ENCODE results near the gene JAZF1. TPM values are rescaled to one million over a fixed set of nuclear protein-coding genes. Genes with fewer than 3 reads are reported as not detected.

JAZF1 gene
- total RNA-seq, 2 experiments from 2014 or later: 3.3 to 4.0 TPM

DNA sequence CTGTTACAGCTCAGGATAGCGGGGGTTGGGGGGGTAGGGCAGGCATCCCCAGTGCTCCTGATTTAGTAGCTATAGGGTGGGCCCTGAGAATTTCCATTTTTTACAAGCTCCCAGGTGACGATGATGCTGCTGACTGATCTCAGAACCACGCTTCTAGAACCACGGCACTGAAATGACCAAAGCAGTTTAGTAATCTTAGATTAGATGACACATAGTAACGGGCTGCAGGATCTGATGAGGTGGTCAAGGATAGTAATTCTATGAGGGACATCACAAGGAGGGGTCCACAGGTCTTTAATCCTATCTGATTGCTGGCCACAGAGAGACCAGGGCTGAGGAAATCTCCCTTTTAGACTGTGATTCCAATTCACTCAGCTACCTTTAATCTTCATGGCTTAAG, 167.2 kb downstream of the JAZF1 start:
- ChIA-PET POLR2A (interaction anchor here (0.6 kb wide), 1 partner anchor 17 kb away, joined by 3 read pairs; no protein-coding TSS in a partner anchor), CTCF (no interaction called here)
- Mint-ChIP-seq H3K27me3 (no peaks in the 10 kb centered on the region), H3K27ac (no peak overlapping the region), H3K4me1 (ENCODE audit: low read depth) (peaks cover 5% of the 10 kb centered on the region), H3K36me3 (ENCODE audit: low read depth) (peaks cover 5% of the 10 kb centered on the region), H3K9me3 (peaks cover 5% of the 10 kb centered on the region), H3K4me3 (no peak overlapping the region)
- ATAC-seq: no peak
- no peak for DNase-seq
- intact Hi-C loops (cut with micrococcal nuclease): no loop called here
- TF ChIP-seq, protein P1, sequence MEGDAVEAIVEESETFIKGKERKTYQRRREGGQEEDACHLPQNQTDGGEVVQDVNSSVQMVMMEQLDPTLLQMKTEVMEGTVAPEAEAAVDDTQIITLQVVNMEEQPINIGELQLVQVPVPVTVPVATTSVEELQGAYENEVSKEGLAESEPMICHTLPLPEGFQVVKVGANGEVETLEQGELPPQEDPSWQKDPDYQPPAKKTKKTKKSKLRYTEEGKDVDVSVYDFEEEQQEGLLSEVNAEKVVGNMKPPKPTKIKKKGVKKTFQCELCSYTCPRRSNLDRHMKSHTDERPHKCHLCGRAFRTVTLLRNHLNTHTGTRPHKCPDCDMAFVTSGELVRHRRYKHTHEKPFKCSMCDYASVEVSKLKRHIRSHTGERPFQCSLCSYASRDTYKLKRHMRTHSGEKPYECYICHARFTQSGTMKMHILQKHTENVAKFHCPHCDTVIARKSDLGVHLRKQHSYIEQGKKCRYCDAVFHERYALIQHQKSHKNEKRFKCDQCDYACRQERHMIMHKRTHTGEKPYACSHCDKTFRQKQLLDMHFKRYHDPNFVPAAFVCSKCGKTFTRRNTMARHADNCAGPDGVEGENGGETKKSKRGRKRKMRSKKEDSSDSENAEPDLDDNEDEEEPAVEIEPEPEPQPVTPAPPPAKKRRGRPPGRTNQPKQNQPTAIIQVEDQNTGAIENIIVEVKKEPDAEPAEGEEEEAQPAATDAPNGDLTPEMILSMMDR (IDR thresholded peaks at IDR 0.05): no peak

DNA sequence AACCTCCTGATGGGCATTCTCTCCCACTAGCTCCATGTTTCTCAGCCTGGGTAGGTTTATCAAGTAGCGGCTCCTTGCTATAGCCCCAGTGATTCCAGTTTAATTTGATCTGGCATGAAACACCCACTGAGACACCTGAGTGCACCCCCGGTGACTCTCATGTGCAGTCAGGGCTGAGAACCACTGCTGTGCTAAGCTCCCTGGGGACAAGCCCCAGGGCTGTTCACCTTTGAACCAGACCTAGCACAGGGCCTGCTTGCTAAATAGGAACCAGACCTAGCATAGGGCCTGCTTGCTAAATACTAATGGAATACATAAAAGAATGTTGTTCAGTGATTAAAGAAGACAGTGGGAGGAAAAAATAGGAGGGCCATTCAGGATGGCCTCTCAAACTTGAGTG, 167.6 kb downstream of the JAZF1 start:
- Mint-ChIP-seq H3K36me3 (ENCODE audit: low read depth) (peaks cover 5% of the 10 kb centered on the region), H3K27ac (no peak overlapping the region), H3K27me3 (no peaks in the 10 kb centered on the region), H3K9me3 (peaks cover 5% of the 10 kb centered on the region), H3K4me1 (ENCODE audit: low read depth) (peaks cover 2% of the 10 kb centered on the region), H3K4me3 (no peak overlapping the region)
- no peak for ATAC-seq
- intact Hi-C loops (cut with micrococcal nuclease): no loop called here
- DNase-seq: no peak
- ChIA-PET POLR2A (no interaction called here), CTCF (no interaction called here)
- TF ChIP-seq, protein P1 (IDR thresholded peaks at IDR 0.05): no peak

DNA sequence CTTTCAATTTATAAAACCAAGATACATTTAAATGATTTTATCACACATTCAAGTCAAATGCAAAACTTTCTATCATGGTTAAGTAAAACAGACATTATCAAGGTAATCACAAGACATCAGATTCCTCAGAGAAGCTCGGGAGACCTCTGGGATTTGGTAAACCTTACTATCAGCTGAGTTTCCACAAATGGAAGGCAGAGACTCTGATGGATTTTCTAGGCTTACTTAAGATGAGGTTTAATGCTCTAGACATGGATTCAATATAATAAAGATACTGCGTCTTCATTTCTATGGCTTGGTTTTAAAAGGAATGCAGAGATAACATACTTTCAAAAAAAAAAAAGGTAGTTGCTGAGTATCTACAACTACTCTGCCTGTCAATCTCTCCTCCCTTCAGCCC, 171.7 kb downstream of the JAZF1 start:
- H3K36me3 Mint-ChIP-seq (ENCODE audit: low read depth): no peaks in the 10 kb centered on the region
- H3K4me1 Mint-ChIP-seq (ENCODE audit: low read depth): peaks cover 3% of the 10 kb centered on the region
- no peaks in the 10 kb centered on the region for H3K9me3 Mint-ChIP-seq
- DNase-seq (no peak), ATAC-seq (no peak)
- intact Hi-C loops (cut with micrococcal nuclease): no loop called here
- no peak overlapping the region for H3K27ac Mint-ChIP-seq
- ChIA-PET CTCF (no interaction called here), POLR2A (no interaction called here)
- TF ChIP-seq, protein P1 (IDR thresholded peaks at IDR 0.05): no peak
- no peak overlapping the region for H3K4me3 Mint-ChIP-seq
- H3K27me3 Mint-ChIP-seq: no peaks in the 10 kb centered on the region

DNA sequence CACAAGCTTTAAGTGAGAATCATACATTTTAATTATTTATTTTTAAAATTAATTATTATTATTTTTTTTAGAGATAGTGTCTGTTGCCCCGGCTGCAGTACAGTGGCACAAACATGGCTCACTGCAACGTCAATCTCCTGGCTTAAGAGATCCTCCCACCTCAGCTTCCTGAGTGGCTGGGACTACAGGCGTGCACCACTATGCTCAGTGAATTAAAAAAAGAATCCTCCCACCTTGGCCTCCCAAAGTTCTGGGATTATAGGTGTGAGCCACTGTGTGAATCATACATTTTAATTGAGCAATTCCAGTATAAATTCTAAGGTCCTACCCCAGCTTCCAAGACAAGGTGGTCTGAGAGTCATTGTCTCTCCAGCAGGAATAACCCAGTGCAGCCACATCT, 172.4 kb downstream of the JAZF1 start:
- no peaks in the 10 kb centered on the region for H3K27me3 Mint-ChIP-seq
- TF ChIP-seq, protein P1 (IDR thresholded peaks at IDR 0.05): no peak
- POLR2A ChIA-PET: no interaction called here
- no peak overlapping the region for H3K27ac Mint-ChIP-seq
- H3K36me3 Mint-ChIP-seq (ENCODE audit: low read depth): no peaks in the 10 kb centered on the region
- no peak overlapping the region for H3K4me3 Mint-ChIP-seq
- intact Hi-C loops (cut with micrococcal nuclease): no loop called here
- no peaks in the 10 kb centered on the region for H3K9me3 Mint-ChIP-seq
- no peak for DNase-seq
- H3K4me1 Mint-ChIP-seq (ENCODE audit: low read depth): peaks cover 3% of the 10 kb centered on the region
- ATAC-seq: no peak
- CTCF ChIA-PET: no interaction called here

DNA sequence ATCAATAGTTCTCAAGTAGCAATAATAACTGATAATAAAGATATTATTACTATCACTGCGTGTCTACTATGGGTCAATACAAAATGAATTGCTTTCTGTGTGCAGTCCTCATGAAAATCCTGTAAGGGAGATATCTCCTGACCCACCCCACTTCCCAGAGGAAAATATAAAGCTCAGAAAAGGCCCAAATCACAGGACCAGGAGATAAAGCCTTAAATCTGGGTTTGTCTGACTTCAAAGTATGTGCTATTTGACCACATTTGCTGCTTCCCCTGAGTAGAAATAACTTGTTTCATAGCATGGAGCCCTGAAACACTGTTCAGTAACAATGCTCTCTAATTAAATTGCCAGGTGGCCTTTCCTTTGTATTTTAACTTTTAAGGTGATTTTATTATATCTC, 174.1 kb downstream of the JAZF1 start:
- ATAC-seq (no peak), DNase-seq (no peak)
- H3K4me1 Mint-ChIP-seq (ENCODE audit: low read depth): peaks cover 3% of the 10 kb centered on the region
- H3K27ac Mint-ChIP-seq: no peak overlapping the region
- no peaks in the 10 kb centered on the region for H3K9me3 Mint-ChIP-seq
- CTCF ChIA-PET: no interaction called here
- TF ChIP-seq, protein P1 (IDR thresholded peaks at IDR 0.05): no peak
- POLR2A ChIA-PET: no interaction called here
- H3K4me3 Mint-ChIP-seq: no peak overlapping the region
- H3K36me3 Mint-ChIP-seq (ENCODE audit: low read depth): no peaks in the 10 kb centered on the region
- H3K27me3 Mint-ChIP-seq: no peaks in the 10 kb centered on the region
- intact Hi-C loops (cut with micrococcal nuclease): no loop called here

Data from activated CD8-positive, alpha-beta T cell treated with anti-CD3 and anti-CD28 coated beads for 36 hours (primary cell).